ENCODE data around the gene ASXL1. TPM values are rescaled to one million over a fixed set of nuclear protein-coding genes. Genes with fewer than 3 reads are reported as not detected.

The ASXL1 gene
- polyA plus RNA-seq, 2 of the 4 experiments (the other 2 are of a cell fraction): 35.7 to 36.0 TPM

DNA sequence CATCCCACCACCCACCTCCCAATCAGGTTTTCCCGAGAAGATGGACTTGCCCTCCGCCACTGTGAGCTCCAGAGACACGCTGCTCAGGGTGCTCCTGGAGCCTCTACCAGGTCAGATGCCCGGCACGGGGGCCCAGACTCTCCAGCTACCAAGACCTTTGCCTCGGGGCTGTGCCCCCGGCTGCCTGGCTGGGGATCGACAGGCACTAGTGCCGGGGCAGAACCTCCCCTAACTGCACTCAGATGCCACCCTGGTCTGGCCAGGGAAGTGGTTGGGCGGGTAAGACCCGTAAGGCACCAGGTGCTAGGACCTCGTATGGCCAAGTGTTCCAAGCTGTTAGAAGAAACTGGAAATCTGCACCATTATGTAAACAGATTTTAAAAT, 100.7 kb downstream of the ASXL1 start:
- peaks cover 25% of the 10 kb centered on the region for H3K4me1 ChIP-seq
- DNase-seq (ENCODE audit: low read depth in 1 of 2, low spot score in 1 of 2): no peak
- no peak overlapping the region for H3K4me3 ChIP-seq
- POLR2A ChIA-PET: no interaction called here
- WGBS (ENCODE audit: missing lambda C conversion rate): 92% methylated on average over 10 of the region's 12 CpGs
- CTCF ChIA-PET: interaction anchor here (0.9 to 7.2 kb wide), 6 partner anchors 8 to 194 kb away, joined by 3 to 82 read pairs (median 4); no protein-coding TSS in a partner anchor
- H3K4me2 ChIP-seq: no peak overlapping the region
- no peak for ATAC-seq
- H3K27ac ChIP-seq: peak overlapping the region in 1 of 2 experiments; percentile 97; a peak in 2 of 6 replicates
- FAIRE-seq: no peak
- TF ChIP-seq KDM5A (IDR thresholded peaks at IDR 0.05) (no peak), EHF (CRISPR knock-in tag; IDR thresholded peaks at IDR 0.05) (no peak), MAZ (IDR thresholded peaks at IDR 0.05; ENCODE audit: borderline replicate concordance, low read depth, low read length) (no peak), FOXS1 (CRISPR knock-in tag; IDR thresholded peaks at IDR 0.05) (no peak), TFCP2L1 (CRISPR knock-in tag; IDR thresholded peaks at IDR 0.05) (no peak), EHMT2 (IDR thresholded peaks at IDR 0.05; ENCODE audit: low read depth) (no peak), CBX8 (IDR thresholded peaks at IDR 0.05) (no peak)
- TF ChIP-seq, protein P1, sequence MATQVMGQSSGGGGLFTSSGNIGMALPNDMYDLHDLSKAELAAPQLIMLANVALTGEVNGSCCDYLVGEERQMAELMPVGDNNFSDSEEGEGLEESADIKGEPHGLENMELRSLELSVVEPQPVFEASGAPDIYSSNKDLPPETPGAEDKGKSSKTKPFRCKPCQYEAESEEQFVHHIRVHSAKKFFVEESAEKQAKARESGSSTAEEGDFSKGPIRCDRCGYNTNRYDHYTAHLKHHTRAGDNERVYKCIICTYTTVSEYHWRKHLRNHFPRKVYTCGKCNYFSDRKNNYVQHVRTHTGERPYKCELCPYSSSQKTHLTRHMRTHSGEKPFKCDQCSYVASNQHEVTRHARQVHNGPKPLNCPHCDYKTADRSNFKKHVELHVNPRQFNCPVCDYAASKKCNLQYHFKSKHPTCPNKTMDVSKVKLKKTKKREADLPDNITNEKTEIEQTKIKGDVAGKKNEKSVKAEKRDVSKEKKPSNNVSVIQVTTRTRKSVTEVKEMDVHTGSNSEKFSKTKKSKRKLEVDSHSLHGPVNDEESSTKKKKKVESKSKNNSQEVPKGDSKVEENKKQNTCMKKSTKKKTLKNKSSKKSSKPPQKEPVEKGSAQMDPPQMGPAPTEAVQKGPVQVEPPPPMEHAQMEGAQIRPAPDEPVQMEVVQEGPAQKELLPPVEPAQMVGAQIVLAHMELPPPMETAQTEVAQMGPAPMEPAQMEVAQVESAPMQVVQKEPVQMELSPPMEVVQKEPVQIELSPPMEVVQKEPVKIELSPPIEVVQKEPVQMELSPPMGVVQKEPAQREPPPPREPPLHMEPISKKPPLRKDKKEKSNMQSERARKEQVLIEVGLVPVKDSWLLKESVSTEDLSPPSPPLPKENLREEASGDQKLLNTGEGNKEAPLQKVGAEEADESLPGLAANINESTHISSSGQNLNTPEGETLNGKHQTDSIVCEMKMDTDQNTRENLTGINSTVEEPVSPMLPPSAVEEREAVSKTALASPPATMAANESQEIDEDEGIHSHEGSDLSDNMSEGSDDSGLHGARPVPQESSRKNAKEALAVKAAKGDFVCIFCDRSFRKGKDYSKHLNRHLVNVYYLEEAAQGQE (IDR thresholded peaks at IDR 0.05): no peak
- TF ChIP-seq, protein P2, sequence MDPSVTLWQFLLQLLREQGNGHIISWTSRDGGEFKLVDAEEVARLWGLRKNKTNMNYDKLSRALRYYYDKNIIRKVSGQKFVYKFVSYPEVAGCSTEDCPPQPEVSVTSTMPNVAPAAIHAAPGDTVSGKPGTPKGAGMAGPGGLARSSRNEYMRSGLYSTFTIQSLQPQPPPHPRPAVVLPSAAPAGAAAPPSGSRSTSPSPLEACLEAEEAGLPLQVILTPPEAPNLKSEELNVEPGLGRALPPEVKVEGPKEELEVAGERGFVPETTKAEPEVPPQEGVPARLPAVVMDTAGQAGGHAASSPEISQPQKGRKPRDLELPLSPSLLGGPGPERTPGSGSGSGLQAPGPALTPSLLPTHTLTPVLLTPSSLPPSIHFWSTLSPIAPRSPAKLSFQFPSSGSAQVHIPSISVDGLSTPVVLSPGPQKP (IDR thresholded peaks at IDR 0.05; ENCODE audit: low read depth, low read length): no peak
- no peaks in the 10 kb centered on the region for H3K9me3 ChIP-seq

DNA sequence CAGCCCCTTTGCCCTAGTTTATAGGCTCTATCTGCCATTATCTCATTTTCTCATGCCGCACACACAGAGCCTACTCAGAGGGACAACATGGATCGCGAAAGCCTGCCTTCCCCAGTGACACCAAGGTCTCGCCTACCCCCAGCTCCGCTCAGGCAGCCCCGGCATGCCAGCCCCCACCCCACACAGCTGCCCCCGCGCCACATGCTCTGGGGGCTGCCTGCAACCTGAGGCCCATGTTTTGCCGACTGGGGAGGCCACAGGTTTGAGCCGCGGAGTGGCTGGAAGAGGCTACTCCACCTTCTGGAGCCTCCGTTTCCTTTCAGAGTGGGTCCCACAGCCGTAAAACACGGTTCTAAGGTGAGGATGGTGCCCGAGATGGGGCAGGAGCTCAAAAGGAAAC, 102.1 kb downstream of the ASXL1 start:
- H3K4me1 ChIP-seq: peaks cover 39% of the 10 kb centered on the region
- DNase-seq (ENCODE audit: low read depth in 1 of 2, low spot score in 1 of 2): no peak
- CTCF ChIA-PET: interaction anchor here (1.5 to 1.6 kb wide), 2 partner anchors 10 to 12 kb away, joined by 3 to 7 read pairs; no protein-coding TSS in a partner anchor
- FAIRE-seq: no peak
- ATAC-seq: no peak
- H3K4me3 ChIP-seq: no peak overlapping the region
- POLR2A ChIA-PET: no interaction called here
- TF ChIP-seq, protein P3, sequence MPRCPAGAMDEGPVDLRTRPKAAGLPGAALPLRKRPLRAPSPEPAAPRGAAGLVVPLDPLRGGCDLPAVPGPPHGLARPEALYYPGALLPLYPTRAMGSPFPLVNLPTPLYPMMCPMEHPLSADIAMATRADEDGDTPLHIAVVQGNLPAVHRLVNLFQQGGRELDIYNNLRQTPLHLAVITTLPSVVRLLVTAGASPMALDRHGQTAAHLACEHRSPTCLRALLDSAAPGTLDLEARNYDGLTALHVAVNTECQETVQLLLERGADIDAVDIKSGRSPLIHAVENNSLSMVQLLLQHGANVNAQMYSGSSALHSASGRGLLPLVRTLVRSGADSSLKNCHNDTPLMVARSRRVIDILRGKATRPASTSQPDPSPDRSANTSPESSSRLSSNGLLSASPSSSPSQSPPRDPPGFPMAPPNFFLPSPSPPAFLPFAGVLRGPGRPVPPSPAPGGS (IDR thresholded peaks at IDR 0.05): no peak
- TF ChIP-seq, protein P4, sequence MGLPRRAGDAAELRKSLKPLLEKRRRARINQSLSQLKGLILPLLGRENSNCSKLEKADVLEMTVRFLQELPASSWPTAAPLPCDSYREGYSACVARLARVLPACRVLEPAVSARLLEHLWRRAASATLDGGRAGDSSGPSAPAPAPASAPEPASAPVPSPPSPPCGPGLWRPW (IDR thresholded peaks at IDR 0.05): no peak
- no peak for TF ChIP-seq CHD4 (IDR thresholded peaks at IDR 0.05; ENCODE audit: borderline replicate concordance)
- no peak for TF ChIP-seq NR3C1 (IDR thresholded peaks at IDR 0.05)
- no peak for TF ChIP-seq CBX8 (IDR thresholded peaks at IDR 0.05)
- TF ChIP-seq POLR2A (IDR thresholded peaks at IDR 0.05; ENCODE audit: low read length): no peak
- TF ChIP-seq NFE2L2 (conservative IDR thresholded peaks at IDR 0.05; ENCODE audit: low read length): no peak
- TF ChIP-seq EHF (CRISPR knock-in tag; IDR thresholded peaks at IDR 0.05): no peak
- no peak for TF ChIP-seq FOSL2 (IDR thresholded peaks at IDR 0.05)
- TF ChIP-seq FOSL2 (CRISPR knock-in tag; IDR thresholded peaks at IDR 0.05): no peak
- no peak for TF ChIP-seq EHMT2 (IDR thresholded peaks at IDR 0.05; ENCODE audit: low read depth)
- TF ChIP-seq, protein P2 (IDR thresholded peaks at IDR 0.05; ENCODE audit: low read depth, low read length): no peak
- no peak for TF ChIP-seq EP300 (IDR thresholded peaks at IDR 0.05)
- no peak for TF ChIP-seq CBX2 (IDR thresholded peaks at IDR 0.05; ENCODE audit: borderline replicate concordance, low read depth)
- no peak for TF ChIP-seq HOXB5 (CRISPR knock-in tag; IDR thresholded peaks at IDR 0.05)
- TF ChIP-seq CEBPB (IDR thresholded peaks at IDR 0.05): no peak
- H3K4me2 ChIP-seq: no peak overlapping the region
- no peak overlapping the region for H3K27ac ChIP-seq
- 81% methylated on average over 8 of the region's 15 CpGs for WGBS (ENCODE audit: missing lambda C conversion rate)
- H3K9me3 ChIP-seq: no peaks in the 10 kb centered on the region
